KOPT-K1 (cell line): ENCODE measurements around the gene MRPL42.
A peak's percentile ranks its signal among the peaks of the same experiment; 100 is the strongest.

Source experiments
- H3K27ac ChIP-seq: fragments of 200-600 bp; sonication (generic); 2 replicates; pipeline ENCODE4 v1.5.1; 2016; ENCODE audit warnings: antibody characterized with exemption, mild to moderate bottlenecking, low read depth, low read length; ENCODE audit not compliant: poor library complexity, severe bottlenecking
- H3K36me3 ChIP-seq: fragments of 200-600 bp; sonication (generic); 2 replicates; pipeline ENCODE4 v1.5.1; 2017; ENCODE audit warnings: antibody characterized with exemption, mild to moderate bottlenecking, low read length, moderate library complexity; ENCODE audit not compliant: insufficient read depth
- H3K9me3 ChIP-seq: fragments of 200-600 bp; sonication (generic); 2 replicates; pipeline ENCODE4 v1.5.1; 2017; ENCODE audit warnings: antibody characterized with exemption, low read length, mild to moderate bottlenecking; ENCODE audit not compliant: insufficient read depth, poor library complexity, severe bottlenecking

Gene MRPL42

DNA sequence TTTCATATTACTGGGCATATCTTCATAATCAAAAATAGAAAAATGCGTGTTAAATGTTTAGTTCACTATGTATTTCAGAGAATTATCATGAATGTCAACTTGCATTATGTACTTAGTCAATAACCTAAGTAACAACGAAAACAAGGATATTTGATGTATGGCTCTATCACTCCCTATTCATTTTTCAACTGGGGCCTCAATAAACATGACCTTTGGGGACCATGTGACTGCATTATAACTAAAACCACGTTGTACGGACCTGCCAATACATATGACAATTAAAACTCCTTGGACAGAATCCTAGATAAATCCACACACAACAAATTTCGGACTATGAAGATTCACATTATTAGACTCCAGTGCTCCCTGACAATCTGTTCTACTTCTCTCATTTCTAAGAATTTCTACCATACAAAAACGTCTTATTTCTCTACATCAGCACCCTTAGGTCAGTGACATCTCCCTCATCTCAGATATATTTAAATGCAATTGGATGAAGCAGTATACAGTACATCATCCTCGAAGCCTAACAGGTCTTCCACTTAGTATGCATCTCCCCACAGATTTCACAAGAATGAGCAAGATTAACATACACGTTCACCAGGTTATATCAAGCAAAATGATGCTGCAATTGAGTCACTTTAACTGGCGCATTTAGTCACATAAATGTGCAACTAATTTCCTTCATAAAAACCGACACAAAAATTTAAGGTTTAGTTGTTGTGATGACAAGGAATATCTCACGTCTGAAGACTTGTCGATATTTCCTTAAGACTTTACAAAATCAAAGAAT lies 27.1 kb upstream of the MRPL42 start:
- peak overlapping the region; percentile 79 for H3K27ac ChIP-seq
- H3K36me3 ChIP-seq: no peaks in the 10 kb centered on the region
- H3K9me3 ChIP-seq: no peaks in the 10 kb centered on the region

DNA sequence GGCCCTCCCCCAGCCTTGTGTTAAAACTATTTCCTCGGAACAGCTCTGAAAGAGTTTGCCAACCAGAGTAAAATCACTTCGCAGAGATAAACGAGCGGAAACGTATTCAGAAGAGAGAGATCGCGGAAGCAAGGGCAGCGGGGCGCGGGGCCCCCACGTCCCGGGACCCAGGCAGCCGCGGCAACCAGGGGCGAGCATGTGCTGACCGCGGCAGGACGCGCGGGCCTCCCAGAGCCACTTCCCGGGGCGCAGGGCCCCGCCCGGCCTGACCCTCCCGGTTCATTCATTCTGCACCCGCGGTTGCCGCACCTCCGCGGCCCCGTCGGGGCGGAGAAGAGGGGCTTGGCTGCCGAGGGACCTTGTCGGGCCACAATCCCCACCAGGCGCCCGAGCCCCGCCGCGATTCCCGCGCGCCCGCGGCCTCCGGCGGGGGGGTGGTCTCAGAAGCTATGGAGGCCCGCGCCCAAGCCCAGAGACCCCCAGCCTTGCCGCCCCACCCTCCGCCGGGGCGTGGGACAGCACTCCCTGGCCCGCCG lies 26.2 kb upstream of the MRPL42 start:
- peak overlapping the region; percentile 79 for H3K27ac ChIP-seq
- H3K36me3 ChIP-seq: no peaks in the 10 kb centered on the region
- H3K9me3 ChIP-seq: no peaks in the 10 kb centered on the region

- Histone ChIP-seq H3K27ac (peak within 1 kb of the TSS; percentile 79), H3K9me3 (no peaks in the 10 kb centered on the region), H3K36me3 (no peaks in the 10 kb centered on the region)
Observed at GRCh38 chr12:93441617-93442410, 25.5 kb upstream of the MRPL42 start, which contains the start of gene UBE2N. Gene UBE2N (minus strand): TSS chr12:93441947. CDS start chr12:93441884, 63 bp downstream.

DNA sequence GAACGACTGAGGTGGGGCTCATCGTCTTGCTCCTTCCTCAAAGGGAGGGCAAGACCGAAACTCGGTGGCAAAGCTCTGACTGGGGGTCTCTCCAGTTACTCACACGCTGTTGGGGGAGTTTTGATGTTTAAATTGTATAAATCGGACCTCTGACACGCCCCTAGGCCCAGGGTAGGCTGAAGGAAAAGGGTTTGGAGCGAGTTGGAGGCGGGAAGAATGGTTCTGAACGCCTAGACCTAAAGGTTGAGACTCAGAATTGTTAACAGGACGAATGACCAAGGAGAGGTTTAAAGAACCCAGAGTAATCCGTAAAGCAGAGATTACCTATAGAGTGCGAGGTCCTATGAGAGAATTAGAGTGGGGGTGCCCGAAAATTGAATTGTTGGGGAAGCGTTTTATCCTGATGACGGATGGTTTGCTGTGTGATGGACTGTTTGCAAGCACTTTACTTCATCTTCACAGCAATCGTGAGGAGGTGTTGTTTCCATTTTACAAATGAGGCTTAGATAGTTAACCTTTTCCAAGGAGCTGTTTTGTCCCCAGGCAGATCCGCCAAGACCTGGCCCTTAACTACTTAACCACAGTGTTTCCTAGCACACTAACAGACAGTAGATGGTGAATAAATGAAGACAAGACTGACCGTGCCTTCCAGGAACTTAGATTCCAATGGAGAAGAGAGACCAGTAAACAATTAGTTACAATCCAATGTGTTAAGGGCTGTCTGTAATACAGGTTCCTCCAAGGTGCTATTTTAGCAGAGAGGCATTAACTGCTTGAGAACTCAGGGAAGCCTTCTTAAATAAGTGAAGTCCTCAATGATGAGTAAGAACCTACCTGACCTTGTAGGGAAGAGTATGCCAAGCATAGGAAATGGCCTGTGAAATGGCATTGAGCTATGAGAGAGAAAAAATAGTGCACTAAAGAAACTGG lies 24.6 kb upstream of the MRPL42 start:
- H3K27ac ChIP-seq: peak overlapping the region; percentile 79
- H3K36me3 ChIP-seq: no peaks in the 10 kb centered on the region
- H3K9me3 ChIP-seq: no peaks in the 10 kb centered on the region

GRCh38 chr12:93443576-93443975 lies 23.7 kb upstream of the MRPL42 start:
- Histone ChIP-seq H3K9me3 (no peaks in the 10 kb centered on the region), H3K36me3 (no peaks in the 10 kb centered on the region), H3K27ac (no peak overlapping the region)

DNA sequence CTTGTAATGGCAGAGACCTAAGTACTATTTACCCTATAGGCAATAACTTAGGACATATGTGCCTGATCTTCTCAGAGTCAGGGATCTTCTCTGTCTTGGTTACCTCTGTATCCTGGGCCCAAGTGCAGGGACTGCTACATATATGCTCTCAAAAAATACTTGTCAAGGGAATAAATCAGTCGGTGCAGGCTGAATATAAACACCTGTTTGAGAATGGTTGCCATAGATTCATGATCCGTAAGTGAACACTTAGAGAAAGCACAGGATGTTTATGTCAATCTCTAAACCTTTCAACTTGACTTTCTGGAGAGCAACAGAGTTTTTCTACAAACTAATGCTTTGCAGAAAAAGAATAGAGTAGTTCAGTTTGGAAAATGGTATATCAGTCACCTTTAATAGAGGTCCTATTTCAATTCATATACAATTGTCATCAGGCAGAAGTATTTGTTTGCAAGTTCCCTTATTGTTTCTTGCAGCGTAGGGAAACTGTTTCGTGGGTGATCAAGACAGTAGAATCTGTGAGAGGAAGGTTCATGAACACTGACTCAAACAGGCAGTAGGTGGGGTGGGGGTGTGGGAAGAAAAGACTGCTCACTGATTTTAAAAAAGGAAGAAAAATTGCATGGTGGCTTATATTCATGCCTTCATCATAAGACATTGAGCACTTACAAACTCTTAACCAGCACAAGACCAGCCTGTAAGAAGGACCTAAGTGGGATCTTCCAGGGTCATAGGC lies 19.6 kb upstream of the MRPL42 start:
- H3K27ac ChIP-seq: no peak overlapping the region
- no peaks in the 10 kb centered on the region for H3K36me3 ChIP-seq
- no peaks in the 10 kb centered on the region for H3K9me3 ChIP-seq

GRCh38 chr12:93448796-93449195 lies 18.5 kb upstream of the MRPL42 start:
- Histone ChIP-seq H3K9me3 (no peaks in the 10 kb centered on the region), H3K36me3 (no peaks in the 10 kb centered on the region), H3K27ac (no peak overlapping the region)

DNA sequence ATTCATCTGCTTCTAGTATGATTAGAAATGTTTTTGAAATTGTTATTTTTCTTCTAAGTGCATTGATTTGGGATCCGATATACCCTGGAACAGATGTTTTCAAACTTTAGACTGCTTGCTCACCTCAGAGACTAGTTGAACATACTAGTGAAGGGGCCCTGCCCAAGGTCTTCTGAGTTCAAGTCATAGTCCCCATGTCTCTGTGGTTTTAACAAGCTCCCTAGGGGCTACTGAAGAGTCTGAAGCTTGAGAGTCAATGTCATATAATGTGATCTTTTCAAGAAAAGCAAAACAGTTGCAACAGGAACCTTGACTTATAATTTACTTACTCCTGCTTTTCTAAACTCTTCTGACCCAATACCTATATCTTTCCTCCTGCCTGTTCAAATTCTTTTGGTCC lies 18.0 kb upstream of the MRPL42 start:
- Histone ChIP-seq H3K27ac (no peak overlapping the region), H3K36me3 (no peaks in the 10 kb centered on the region), H3K9me3 (no peaks in the 10 kb centered on the region)

DNA sequence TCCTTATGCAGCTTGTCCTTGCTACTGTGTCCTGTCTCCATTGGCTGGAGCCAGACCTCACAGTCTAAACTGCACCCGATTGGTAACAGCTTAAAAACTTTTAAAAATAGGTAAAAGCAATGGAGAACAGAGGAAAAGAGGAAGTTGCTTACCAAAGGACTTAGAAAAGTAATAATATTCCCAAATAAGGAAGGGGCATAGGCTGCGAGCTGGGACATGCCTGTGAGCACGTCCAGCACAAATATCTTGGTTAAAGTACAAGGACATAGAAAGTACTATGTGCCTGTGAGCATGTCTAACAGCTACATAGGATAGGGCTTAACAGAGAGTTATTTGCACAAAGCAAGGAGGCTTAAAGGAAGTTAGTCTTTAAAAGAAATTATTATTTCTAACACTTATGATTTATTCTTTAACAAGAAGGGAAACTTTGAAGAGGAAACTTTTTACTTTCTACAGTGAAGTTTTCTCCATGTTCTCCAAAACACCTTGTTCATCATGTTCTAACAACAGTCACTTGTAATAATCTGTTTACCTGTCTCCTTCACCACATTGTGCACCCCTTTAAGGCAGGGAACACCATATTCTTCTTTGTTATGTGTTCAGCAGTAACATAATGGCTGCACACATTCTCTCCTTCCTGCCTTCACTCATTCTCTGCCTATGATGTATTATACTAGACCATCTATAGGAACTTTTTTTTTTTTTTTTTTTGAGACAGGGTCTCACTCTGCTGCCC lies 15.7 kb upstream of the MRPL42 start:
- Histone ChIP-seq H3K36me3 (no peaks in the 10 kb centered on the region), H3K27ac (no peak overlapping the region), H3K9me3 (no peaks in the 10 kb centered on the region)

DNA sequence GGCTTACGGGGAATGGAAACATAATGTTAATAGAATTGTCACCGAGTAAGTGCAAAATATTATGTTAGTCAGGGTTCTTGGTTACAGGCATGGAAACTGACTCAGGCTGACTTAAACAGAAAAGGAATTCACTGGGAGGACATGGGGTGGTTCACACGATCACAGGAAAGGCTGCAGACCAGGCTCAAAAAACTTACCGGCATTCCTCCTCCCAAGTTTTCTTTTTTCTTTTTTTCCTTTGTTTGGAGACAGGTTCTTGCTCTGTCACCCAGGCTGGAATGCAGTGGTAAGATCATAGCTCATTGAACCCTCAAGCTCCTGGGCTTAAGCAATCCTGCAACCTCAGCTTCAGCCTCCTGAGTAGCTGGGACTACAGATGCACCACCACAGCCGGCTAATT lies 13.7 kb upstream of the MRPL42 start:
- H3K9me3 ChIP-seq: no peaks in the 10 kb centered on the region
- no peak overlapping the region for H3K27ac ChIP-seq
- H3K36me3 ChIP-seq: no peaks in the 10 kb centered on the region

- Histone ChIP-seq H3K36me3 (no peaks in the 10 kb centered on the region), H3K9me3 (no peaks in the 10 kb centered on the region), H3K27ac (no peak overlapping the region)
Observed at GRCh38 chr12:93456077-93456476, 11.2 kb upstream of the MRPL42 start.

- Histone ChIP-seq H3K36me3 (no peaks in the 10 kb centered on the region), H3K27ac (no peak overlapping the region), H3K9me3 (no peaks in the 10 kb centered on the region)
Observed at GRCh38 chr12:93459097-93459496, 8.2 kb upstream of the MRPL42 start.

DNA sequence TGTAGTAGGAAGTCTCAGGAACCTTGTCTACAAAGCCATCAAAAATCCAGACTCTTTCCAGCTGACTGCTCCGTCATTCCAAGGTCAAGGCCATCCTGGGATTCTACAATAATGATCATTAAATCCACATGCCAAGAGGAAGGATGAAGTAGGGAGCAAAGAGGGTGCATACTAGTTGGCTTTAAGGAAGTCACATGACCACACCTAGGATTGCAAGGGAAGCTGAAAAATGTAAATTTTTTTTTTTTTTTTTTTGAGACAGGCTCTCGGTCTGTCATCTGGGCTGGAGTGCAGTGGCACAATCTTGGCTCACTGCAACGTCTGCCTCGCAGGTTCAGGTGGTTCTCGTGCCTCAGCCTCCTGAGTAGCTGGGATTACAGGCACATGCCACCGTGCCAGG lies 7.3 kb upstream of the MRPL42 start:
- Histone ChIP-seq H3K36me3 (no peaks in the 10 kb centered on the region), H3K9me3 (no peaks in the 10 kb centered on the region), H3K27ac (no peak overlapping the region)

- no peak overlapping the region for H3K27ac ChIP-seq
- H3K36me3 ChIP-seq: no peaks in the 10 kb centered on the region
- H3K9me3 ChIP-seq: no peaks in the 10 kb centered on the region
Observed at GRCh38 chr12:93460902-93461301, 6.4 kb upstream of the MRPL42 start.
